Inflammatory macrophage treated with lipopolysaccharide for 4 hours (primary cell): ENCODE data around the gene PLD2.

Experiments used
- DNase-seq: peaks from one replicate; pipeline ENCODE4 v3.0.0-alpha.2; 2020

PLD2 gene, protein sequence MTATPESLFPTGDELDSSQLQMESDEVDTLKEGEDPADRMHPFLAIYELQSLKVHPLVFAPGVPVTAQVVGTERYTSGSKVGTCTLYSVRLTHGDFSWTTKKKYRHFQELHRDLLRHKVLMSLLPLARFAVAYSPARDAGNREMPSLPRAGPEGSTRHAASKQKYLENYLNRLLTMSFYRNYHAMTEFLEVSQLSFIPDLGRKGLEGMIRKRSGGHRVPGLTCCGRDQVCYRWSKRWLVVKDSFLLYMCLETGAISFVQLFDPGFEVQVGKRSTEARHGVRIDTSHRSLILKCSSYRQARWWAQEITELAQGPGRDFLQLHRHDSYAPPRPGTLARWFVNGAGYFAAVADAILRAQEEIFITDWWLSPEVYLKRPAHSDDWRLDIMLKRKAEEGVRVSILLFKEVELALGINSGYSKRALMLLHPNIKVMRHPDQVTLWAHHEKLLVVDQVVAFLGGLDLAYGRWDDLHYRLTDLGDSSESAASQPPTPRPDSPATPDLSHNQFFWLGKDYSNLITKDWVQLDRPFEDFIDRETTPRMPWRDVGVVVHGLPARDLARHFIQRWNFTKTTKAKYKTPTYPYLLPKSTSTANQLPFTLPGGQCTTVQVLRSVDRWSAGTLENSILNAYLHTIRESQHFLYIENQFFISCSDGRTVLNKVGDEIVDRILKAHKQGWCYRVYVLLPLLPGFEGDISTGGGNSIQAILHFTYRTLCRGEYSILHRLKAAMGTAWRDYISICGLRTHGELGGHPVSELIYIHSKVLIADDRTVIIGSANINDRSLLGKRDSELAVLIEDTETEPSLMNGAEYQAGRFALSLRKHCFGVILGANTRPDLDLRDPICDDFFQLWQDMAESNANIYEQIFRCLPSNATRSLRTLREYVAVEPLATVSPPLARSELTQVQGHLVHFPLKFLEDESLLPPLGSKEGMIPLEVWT

DNA sequence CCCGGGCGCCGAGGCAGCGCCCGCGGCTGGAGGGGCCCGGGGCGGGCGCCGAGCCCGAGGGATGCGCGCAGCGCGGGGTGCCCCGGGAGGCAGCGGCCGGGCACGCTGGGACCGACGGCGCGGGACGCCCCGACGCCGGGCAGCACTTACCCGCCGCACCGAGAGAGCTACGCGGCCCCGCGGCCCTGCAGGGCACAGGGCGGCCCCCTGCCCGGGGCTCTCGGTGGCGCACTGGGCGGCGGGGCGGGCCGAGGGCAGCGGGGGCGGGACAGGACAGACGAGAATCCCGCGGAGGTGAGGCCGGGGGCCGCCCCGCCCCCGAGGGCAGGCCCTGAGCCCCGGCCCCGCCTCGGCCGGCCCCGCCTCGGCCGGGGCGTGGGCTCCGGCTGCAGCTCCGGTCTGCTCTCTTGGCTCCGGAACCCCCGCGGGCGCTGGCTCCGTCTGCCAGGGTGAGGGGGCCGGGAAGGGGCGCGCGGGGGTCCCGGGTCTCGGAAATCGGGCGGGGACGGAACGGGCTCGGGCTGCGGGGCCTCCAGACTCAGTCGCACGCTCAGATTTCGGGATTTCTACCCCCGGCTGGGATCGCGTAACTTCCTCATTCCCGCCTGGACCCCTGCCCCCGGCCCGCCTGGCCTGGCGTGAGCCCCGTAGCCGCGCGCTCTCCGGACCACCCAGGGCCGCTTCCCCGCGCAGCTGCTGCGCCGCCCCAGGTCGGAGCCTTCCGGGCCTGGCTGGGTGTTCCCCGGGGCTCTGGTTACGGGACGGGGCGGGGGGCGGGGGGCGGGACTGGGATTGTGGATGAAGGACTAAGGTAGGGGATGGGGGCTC lies at the start of gene PLD2:
Gene PLD2, plus strand, starts transcription at position 376 of the 828 bp plus-strand sequence. CDS start 621 bp downstream, outside the sequence.
- peak; percentile 90 for DNase-seq

DNA sequence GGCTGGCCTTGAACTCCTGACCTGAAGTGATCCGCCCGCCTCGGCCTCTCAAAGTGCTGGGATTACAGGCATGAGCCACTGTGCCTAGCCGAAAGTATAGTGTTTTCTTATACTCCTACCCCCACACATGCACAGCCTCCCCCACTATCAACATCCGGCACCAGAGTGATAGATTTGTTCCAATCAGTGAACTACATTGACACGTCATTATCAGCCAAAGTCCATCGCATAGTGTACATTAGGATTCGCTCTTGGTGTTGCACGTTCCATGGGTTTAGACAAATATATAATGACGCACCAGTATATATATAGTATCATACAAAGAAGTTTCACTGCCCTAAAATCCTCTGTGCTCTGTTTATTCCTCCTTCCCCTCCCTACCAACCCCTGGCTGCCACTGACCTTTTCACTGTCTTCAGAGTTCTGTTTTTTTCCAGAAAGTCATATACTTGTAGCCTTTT lies 47.1 kb upstream of the PLD2 start:
- DNase-seq, result peak; percentile 92

DNA sequence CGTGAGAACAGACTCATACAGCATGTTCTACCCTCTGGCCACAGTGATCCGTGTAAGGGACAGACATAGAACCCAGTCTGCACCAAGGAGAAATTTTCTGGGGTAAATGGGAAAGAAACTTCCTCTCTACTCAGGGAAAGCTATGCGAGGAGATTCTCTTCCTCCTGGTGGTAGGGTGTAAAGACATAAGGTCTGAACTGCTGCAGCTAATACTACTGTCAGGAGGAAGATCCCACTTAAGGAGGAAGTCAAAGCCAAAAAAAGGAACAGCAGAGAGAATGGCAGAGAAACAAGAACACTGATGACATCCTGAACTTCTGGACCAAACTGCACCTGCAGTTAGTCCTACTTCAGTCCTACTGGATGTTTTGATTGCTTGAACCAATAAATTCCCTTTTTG lies 42.4 kb upstream of the PLD2 start:
- DNase-seq, result peak; percentile 90

DNA sequence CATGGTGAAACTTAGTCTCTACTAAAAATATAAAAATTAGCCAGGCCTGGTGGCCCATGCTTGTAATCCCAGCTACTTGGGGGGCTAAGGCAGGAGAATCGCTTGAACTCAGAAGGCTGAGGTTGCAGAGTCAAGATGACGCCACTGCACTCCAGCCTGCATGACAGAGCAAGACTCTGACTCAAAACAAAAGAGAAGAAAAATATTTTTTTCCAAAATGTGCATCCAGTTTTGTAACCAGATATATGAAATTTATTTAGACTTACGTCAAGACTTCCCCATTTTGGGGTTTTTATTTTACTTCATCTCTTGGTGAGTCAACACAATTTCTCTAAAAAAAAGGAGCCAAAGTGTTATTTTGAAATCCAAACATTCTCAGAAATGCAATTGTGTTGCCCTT lies 40.8 kb upstream of the PLD2 start:
- DNase-seq, result peak; percentile 99

DNA sequence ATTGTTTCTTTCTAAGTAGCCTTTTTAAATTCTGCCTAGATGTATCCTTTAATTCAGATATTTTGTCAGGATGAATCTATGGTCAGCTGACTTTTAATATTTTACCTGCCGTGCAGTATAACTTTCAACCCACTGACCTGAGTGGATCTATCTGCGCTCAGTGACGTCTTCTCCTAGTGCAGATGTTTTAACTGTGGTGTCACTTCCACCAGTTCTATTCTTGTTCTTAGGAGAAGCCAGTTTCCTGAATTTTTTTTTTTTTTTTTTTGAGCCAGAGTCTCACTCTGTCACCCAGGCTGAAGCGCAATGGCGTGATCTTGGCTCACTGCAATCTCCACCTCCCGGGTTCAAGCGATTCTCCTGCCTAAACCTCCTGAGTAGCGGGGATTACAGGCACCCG lies 40.2 kb upstream of the PLD2 start:
- peak; percentile 85 for DNase-seq

DNA sequence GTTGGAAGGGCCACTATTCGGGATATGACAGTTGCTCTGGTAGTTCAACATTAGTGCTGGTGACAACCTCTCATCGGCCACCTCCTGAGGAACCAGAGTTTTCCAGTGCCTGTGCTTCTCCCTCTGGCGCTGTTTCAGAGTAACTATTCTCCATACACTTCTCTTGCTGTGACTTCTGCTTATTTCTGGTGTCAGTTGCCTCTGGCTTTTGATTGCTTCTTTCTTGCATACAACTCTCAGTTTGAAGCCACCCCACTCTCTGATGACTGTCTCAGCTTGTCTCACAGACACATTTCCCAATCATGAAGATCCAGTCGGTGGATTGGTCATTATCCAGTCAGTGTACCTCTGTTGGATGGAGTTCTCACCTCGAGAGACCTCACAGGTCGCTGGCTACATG lies 38.7 kb upstream of the PLD2 start:
- peak; percentile 95 for DNase-seq

DNA sequence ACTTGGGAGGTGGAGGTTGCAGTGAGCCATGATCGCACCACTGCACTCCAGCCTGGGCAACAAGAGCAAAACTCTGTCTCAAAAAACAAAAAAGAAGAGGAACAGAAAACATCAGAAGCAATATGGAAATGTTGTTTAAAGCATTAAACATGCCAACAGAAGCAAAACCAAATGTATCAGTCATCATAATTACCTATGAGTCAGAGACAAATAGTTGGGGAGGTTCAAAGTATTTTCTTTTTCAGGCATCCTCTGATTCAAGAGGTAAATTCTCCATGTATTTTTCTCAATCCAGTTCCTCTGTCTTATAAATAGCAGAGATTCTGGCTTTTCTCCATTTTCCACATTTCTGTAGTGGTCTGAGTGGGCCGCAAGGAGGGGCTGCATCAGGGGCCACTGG lies 37.3 kb upstream of the PLD2 start:
- peak; percentile 53 for DNase-seq

DNA sequence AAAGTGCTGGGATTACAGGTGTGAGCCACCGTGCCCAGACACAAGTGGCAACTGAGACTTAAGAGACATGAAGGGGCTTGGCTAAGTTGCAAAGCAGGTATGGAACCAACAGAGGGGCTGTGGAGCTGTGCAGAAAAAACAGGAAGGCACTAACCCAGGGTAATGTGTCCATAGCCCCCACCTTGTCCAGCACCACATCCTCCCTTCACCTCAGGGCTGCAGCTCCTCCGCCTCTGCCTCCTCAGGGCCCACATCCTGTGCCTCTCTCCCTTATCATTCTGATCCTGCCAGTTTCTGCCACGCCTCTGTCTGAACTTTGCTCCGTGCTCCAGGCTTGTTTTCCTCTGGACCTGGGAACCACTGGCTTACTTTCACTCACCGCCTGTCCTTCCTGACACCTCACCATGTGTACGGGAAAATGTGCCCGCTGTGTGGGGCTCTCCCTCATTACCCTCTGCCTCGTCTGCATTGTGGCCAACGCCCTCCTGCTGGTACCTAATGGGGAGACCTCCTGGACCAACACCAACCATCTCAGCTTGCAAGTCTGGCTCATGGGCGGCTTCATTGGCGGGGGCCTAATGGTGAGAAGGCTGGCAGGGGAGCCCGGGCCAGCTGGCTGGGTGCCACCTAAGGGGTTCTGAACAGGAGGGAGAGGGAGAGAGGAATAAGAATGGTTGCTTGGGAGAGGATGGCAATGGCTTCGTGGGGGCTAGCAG lies 35.3 kb upstream of the PLD2 start, which contains the start of gene TM4SF5:
Gene TM4SF5, plus strand, starts transcription at position 368 of the 716 bp plus-strand sequence. Its CDS starts 37 bp downstream, at position 405.
- DNase-seq, result no peak

DNA sequence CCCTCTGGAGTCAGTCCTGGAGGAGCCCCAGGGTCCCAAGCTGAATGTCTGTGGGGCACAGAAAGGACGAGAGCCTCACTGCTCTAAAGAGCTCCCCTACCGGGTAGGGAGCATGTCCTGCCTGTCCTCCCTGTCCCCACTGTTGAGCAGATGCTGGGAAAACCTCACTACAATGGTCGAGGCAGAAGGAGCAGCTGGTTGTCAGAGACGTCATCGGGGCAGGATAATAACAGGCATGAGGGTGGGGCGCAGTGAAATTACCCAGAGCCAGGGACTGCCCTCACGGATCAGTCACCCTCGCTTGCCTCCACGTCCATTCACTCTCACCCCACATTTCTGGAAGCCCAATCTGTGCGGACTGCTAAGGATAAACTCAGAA lies 34.7 kb upstream of the PLD2 start:
- no peak for DNase-seq

DNA sequence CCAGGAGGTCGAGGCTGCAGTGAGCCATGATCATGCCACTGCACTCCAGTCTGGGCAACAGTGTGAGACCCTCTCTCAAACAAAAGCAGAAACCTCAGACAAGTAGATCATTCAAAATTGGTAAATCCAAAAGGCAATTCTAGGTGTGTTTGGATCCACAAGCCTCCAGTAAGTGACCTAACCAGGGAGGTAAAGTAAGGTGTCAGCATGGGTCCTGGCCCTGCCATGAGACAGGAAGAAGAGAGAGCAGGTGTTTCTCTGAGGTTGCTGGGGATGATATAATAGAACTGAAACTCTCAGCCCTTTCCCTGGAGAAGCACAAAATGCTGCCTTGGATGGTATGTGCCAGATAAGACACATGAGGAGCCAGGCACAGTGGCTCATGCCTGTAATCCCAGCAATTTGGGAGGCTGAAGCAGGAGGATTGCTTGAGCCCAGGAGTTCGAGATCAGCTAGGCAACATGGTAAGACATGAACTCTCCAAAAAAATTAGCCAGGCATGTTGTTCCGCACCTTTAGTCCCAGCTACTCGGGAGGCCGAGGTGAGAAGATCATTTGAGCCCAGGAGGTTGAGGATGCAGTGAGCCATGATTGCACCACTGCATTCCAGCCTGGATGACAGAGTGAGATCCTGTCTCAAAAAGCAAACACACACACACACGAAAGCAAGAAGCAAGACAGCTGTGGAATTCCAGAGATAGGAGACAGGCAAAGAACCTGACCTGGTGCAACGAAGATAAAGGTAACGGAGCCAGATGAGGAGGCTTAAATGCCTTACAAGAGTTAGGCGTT lies 28.8 kb upstream of the PLD2 start:
- DNase-seq, result no peak

DNA sequence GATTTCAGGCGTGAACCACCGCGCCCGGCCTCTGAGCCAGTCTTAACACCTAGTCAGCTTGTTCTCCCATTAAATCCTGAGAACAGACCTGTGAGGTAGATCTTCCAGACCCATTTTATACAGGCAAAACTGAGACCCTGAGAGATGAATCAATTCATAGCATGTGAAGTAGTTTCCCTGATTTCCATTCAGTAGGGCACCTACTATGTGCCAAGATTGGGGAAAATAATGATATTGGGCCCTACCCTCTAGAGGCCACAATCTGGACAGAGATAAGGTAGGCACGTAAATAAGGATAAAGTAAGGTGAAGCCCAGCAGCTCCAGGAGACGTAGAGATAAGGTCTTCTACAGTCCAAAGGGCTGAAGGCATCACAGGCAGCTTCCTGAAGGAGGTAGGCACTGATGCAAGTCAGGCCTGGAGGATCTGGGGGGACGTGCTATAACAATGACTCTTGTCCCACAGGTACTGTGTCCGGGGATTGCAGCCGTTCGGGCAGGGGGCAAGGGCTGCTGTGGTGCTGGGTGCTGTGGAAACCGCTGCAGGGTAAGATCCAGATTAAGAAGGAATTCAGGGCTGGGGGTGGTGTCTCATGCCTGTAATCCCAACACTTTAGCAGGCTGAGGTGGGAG lies 26.5 kb upstream of the PLD2 start:
- no peak for DNase-seq

DNA sequence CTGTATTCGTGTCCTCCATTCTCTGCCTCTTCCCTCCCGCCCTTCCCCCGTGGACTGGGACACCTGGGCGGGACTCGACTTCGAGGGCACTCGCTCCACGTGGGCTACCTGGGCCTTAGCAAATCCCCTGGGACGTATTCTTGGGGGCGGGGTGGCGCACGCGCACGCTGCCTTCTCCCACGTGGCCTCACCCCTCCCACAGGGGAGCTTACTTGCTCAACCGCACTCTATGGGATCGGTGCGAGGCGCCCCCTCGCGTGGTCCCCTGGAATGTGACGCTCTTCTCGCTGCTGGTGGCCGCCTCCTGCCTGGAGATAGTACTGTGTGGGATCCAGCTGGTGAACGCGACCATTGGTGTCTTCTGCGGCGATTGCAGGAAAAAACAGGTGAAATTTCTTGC lies 24.3 kb upstream of the PLD2 start:
- DNase-seq, result peak; percentile 62

DNA sequence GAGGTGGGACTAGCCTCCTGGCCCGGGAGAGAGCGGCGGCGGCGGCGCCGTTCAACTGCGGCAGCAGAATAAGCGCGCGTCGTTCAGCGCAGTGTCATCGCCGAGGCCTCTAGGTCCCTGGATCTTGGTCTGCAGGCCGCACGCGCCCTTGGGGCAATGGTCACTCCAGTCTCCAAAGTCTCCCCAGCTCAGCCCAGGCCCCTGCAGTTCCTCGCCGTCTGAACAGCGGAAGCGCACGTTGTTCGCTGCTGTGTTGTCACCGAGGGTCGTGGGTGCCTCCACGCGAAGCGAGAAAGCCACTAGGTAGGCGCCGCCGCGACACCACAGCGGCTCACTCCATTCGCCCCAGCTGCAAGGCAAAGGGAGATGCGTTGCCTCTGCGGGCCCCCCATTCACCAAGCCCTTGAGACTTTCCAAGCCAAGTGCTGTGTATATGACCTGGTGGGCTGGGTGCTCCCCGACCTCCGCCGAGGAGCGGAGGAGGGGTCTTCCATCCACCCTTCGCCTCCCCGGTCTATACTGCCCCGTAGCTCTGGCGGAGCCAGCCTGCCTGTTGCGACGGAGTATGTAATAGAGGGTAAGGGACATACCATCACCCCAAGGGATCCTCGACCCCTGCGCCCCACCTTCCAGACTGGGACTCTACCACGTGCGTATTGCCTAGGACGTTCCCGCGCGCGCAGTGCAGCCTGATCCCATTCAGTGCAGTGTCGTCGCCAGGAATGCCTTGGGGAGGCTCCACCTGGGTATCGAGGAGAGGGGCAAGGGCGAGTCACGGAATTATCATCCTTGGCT lies 21.4 kb upstream of the PLD2 start:
- peak; percentile 9 for DNase-seq

DNA sequence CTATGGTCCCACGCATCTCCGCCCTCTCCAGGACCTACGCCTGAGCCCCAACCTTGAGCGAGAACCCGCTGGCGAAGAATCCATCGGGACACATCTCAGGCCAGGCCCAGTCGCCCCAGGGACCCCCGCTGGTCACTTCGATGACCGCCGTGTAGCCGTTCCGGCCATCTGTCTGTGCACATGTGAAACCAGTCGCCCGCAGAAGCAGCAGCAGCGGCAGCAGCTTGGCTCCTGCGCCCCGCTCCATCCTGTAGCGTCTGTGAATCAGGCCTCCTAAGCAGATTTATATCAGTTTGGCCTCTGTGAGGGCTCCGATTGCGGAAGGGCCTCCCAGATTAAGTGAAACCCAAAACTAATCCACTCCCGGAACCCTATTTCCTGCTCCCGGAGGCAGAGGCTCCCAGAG lies 20.8 kb upstream of the PLD2 start, which contains the start of gene VMO1:
Gene VMO1, minus strand, starts transcription at position 259 of the 406 bp plus-strand sequence. Its CDS starts 12 bp downstream, at position 247.
- DNase-seq, result peak; percentile 25

DNA sequence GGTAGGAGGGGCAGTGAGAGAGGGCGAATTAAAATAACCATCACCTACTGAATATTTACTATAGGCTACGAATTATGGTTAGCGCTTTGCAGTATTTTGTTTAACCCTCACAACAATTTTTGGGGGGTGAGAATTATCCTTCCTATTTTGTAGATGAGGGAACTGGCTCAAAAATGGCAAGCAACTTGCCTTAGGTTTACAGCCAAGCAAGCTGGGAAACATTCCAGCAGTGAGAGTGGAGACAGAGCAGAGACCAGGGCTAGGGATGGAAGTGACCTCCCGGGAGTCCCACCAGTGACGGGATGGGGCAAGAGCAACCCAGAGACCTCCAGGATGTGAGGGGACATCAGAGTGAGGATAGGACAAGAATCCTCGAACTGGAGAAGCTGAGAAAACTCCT lies 20.4 kb upstream of the PLD2 start:
- DNase-seq, result no peak

DNA sequence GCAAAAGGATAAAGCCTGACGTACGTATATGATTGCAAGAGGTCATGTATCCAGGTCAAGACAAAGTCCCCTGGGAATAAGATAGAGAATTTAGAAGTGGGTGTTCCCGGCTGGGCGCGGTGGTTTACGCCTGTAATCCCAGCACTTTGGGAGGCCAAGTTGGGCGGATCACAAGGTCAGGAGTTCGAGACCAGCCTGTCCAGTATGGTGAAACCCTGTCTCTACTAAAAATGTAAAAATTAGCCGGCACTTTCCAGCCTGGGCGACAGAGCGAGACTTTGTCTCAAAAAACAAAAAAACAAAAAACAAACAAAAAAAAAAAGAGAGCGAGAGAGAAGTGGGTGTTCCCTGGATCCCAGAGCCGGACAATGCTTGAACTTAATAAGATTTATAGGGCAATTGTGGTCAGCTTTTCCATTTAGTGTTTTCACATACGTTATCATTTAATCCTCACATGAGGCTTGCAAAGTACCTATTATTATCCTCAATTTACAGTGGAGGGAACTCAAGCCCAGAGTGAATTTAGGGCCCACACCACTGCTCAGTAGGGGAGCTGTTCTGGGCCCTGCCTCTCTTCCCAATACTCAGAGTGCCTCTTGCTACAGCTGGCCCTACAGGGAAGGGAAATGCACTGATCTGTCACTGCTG lies 18.7 kb upstream of the PLD2 start:
- no peak for DNase-seq

DNA sequence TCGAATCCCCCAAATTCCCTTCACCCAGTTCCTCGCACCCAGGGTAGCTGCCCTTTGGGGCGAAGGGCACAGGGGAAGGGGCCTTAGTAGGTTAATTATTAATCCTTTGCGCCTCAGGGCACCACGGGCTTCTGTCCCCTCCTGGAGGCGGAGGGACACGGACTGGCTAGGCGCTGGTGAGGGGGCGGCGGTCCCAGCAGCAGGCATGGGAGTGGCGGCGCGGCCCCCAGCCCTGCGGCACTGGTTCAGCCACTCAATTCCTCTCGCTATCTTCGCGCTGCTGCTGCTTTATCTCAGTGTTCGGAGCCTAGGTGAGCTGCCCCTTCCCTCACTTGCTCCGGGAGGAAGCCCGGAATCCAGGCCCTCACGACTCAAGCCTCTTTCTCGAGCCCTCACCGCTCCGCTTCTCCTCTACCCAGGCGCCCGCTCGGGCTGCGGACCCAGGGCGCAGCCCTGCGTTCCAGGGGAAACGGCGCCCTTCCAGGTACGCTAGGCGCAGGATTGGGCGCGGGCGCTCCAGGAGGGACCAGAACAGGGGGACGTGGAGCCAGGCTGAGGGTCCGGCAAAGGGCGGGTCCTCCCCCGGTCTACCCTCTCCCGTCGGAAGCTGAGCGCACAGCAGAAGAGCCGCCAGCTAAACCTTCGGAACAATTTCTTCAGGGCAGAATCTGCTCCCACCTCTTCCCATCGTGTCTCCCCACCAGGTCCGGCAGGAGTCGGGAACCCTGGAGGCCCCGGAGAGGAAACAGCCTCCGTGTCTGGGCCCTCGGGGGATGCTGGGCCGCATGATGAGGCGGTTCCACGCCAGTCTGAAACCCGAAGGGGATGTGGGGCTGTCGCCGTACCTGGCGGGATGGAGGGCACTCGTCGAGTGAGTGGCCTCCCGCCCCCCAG lies 17.9 kb upstream of the PLD2 start, which contains the start of gene GLTPD2:
Gene GLTPD2, plus strand, starts transcription at position 158 of the 894 bp plus-strand sequence. Its CDS starts 48 bp downstream, at position 206.
- DNase-seq, result no peak

DNA sequence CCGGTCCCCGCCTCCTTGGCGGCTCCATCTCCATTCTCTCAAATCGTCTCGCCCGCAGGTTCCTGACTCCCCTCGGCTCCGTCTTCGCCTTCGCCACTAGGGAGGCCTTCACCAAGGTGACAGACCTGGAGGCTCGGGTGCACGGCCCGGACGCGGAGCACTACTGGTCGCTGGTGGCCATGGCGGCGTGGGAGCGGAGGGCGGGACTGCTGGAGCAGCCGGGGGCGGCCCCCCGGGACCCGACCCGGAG lies 17.3 kb upstream of the PLD2 start:
- DNase-seq, result no peak
